ENCODE data around the gene MCF2L.
A peak's percentile ranks its signal among the peaks of the same experiment; 100 is the strongest.
"Not testable (repeated sequence)": the region's sequence is repeated elsewhere in the genome, so short reads cannot be mapped to it uniquely, and the experiment has no call there.

MCF2L gene, protein sequence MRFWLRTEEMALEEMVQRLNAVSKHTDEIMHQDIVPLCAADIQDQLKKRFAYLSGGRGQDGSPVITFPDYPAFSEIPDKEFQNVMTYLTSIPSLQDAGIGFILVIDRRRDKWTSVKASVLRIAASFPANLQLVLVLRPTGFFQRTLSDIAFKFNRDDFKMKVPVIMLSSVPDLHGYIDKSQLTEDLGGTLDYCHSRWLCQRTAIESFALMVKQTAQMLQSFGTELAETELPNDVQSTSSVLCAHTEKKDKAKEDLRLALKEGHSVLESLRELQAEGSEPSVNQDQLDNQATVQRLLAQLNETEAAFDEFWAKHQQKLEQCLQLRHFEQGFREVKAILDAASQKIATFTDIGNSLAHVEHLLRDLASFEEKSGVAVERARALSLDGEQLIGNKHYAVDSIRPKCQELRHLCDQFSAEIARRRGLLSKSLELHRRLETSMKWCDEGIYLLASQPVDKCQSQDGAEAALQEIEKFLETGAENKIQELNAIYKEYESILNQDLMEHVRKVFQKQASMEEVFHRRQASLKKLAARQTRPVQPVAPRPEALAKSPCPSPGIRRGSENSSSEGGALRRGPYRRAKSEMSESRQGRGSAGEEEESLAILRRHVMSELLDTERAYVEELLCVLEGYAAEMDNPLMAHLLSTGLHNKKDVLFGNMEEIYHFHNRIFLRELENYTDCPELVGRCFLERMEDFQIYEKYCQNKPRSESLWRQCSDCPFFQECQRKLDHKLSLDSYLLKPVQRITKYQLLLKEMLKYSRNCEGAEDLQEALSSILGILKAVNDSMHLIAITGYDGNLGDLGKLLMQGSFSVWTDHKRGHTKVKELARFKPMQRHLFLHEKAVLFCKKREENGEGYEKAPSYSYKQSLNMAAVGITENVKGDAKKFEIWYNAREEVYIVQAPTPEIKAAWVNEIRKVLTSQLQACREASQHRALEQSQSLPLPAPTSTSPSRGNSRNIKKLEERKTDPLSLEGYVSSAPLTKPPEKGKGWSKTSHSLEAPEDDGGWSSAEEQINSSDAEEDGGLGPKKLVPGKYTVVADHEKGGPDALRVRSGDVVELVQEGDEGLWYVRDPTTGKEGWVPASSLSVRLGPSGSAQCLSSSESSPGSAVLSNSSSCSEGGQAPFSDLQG

DNA sequence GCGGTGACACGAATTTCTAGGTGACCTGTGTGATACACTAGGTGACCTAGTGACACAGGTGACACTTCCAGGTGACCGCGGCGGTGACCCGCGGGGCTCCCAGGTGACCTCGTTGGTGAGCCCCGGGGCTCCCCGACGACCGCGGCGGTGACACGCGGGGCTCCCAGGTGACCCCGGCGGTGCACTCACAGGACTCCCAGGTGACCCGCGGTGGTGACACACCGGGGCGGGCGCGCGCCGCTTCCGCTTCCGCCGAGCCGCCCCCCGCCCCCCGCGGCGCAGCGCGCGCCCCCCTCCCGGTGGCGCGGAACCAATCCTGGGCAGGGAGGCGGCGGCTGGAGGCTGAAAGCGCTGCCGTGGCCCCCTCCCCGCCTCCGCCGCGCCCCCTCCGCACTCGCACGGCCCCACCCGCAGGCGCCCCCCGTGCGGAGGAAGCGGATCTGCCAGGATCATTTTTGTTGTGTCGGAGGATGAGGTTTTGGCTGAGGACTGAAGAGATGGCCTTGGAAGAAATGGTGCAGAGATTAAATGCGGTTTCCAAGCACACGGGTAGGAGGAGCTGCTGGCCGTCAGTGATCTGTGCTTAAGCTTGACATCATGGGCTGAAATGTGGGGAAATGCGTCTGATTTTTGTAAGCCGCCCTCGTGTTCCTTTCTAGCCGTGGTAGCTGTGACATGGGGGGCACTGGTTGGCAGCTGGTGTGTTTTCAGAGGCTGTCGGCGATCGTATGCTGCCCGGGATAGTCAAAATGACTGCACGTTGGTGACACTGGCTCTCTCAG lies at the start of gene MCF2L:
Gene MCF2L (plus strand): TSS at position 305 of the 782 bp plus-strand sequence. CDS start 166 bp downstream, at position 471.
- no peak for DNase-seq (ENCODE audit: low read depth)

DNA sequence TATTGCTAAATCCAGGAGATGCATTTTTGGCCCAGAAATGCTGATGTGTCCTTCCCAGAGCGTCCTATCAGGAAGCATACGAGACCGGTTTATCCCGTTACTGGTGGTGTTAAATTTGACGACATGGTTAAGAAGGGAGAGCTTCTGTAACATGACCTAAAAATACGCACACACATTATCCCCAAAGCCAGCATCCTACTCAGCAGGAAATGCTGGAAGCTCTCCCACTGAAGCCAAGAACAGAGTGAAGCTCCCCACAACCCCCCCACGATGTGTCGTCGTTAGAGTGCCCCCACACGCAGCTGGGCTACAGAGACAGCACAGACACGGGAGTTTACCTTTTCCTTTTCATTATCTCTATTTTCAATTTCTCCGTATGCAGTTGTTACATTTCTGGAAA lies 45.1 kb upstream of the MCF2L start:
- no peak for DNase-seq (ENCODE audit: low read depth)

DNA sequence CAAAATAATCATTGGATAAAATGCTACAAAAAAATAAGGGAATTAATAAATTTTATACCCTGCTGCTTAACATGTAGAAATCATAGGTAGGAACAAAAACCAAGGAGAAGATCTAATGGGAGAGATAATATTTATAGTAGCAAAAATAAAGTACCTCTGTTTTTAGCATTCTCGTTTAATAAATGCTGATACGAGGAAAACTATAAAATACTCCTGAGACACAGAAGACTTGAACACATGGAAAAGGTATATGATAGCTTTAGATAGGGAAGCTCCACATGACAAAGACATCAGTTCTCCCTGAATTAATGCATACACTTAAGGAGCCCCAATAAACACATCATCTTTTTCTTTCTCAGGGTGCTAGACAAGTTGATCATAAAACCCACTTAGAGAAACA lies 44.6 kb upstream of the MCF2L start:
- DNase-seq (ENCODE audit: low read depth): no peak

DNA sequence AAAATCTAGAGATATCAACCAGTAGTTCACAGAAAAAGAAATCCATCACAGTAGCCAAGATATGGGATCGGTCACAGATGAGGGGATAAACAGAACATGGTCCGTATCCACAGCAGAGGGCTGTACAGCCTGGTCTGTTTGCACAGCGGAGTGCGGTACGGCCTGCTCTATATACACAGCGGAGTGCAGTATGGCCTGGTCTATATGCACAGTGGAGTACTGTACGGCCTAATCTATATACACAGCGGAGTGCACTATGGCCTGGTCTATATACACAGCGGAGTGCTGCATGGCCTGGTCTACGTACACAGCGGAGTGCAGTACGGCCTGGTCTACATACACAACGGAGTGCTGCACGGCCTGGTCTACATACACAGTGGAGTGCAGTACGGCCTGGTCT lies 43.0 kb upstream of the MCF2L start:
- DNase-seq (ENCODE audit: low read depth): no peak

DNA sequence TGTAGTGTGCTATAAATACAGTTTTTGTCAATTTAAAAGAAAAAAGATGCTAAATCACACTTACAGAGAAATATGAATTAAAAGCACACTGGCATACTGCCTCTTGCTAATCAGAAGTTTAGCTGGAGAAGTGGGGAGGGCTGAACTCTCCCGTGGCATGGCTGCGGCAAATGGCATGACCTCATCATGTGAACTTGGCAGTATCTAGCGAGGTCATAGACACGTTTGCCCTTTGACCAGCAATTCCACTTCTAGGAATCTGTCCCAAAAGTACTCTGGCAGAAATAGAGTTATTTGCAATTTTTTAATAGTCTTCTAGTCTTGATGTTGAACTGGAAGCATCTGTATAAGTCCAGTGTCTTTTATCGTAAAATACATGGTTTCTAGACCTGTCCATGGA lies 42.0 kb upstream of the MCF2L start:
- DNase-seq (ENCODE audit: low read depth): no peak

DNA sequence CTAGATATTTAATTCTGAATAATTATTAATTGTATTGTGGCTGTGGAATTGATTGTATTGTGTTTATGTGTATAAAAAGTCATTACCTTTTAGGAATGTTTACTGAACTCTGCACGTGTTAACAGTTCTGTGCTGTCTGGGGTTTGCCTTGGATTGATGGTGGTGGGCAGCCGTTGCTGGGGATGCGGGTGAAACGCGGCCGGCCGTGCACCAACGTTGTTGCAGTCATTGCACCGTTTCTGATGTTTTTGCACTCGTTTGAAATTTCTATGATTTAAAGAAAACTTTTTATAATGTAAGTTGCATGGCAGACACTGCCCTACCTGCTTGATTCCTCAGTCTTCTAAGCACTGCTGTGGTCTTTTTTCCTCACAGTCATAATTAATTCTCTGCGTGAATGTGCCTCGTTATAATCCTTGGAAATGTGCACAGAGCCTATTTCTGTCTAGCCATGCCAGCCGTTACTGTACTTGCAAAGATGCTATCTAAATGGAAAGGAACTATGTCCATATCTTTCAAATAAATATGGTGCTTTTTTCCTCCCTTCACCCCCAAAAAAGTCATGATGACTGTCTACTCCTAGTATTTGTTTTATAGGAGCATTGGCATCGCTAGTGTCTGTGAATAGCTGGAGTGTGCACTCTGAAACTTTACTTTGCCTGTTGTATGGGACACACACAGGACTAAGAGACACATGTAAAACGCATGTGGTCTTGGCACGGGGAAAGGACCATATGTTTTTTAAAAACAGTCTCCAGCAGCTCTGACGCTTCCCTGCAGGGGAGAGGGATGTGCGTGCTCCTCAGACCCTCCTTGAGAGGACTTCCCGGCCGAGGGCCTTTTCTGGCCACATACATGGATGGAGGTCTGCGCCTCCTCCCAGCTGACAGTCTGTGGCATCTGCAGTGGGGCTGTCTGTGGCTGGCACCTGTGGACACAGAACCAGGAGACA lies 40.7 kb upstream of the MCF2L start:
- DNase-seq (ENCODE audit: low read depth): no peak

DNA sequence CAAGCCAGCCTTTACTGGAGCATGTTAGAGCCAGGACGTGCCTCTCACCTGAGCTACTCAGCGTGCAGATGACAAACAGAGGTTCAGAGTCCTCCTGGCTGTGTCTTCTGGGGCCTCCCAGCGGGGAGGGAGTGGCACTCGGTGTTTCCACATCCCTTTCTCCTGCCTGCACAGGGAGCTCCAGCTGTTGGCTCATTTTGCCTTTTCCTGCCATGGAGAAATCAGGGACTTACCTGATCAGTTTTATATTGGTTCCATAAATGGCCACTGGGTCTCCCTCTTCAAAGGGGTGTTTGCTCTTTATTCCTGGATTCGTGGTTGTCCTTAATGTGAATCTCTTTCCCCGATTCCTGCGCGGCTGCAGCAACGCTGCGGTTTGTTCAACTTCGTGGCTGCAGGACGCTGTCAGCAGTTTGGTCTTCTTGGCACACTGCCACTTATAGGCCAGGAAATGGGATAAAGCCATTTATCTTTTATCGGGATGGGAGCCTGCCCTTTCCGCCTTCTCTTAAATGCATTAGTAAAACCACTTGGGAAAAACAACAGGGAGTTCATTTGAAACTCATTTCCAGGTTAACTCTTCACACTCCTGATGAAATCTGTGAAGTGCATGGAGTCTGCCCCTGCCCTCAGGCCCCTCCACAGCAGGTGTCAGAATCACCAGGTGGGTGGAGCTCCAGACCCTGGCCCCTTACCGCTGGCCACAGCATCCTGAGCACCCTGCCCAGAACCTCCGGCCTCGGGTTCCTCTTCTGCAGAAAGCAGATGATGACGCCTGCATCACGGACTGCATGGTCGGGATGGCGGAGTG lies 39.8 kb upstream of the MCF2L start:
- no peak for DNase-seq (ENCODE audit: low read depth)

DNA sequence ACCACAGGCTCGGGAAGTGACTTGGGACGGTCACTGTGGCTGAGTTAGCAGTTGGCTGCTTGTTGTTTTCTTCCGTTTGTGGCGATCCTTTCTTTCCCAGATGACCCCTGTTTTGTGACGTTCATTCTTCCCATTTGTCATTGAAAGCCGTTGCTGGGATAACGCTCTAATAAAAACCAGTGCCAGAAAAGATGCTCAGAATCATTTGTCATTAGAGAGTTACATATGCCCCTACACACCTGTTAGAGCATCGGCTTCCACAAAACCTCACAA lies 39.3 kb upstream of the MCF2L start:
- DNase-seq (ENCODE audit: low read depth): no peak

DNA sequence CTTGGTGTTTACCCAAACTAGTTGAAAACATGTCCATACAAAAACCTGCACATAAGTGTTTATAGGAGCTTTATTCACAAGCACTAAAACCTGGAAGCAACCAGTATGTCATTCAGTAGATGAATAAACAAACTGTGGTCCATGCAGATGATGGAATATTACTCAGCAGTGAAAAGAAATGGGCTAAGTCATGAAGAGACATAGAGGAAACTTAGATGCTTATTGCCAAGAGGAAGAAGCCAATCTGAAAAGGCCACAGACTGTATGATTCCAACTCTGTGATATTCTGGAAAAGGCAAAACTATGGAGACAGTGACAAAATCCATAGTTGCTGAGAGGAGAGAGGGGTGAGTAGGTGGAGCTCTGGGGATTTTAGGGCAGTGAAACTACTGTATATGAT lies 38.8 kb upstream of the MCF2L start:
- no peak for DNase-seq (ENCODE audit: low read depth)

DNA sequence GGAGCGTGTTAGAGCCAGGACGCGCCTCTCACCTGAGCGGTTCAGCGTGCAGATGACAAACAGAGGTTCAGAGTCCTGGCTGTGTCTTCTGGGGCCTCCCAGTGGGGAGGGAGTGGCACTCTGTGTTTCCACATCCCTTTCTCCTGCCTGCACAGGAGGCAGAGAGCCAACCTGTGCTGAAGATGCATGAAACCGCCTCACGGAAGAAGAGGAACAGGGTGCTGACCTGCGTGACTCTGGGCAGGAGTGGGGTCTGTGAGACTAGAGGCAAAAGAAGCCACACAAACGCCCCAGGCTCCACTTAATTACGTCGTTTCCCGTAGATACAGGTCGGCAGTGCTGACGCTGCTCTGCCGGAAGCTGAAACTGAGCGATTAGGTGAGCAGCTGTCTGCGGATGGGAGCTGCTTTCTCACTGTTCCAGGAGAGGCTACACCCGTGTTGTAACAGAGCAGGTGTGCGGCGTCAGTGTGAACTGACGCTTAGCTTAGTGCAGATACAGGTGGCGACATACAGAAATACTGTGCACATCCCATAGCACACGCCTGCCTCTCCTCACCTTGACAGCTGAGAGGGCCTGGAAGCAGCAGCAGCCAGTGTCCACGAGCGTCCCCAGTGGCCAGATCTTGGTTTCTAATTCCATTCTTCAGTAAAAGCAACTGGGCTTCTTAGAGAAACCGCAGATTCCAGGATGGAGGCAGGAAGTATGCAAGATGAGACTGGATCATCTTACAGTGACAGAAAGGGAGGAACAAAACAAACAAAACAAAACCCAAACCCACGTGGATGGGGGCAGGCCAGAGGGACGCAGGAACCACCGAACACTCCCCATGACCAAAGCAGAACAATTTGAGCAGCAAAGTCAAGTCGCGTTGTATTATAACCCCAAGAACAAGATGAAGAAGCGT lies 37.7 kb upstream of the MCF2L start:
- DNase-seq (ENCODE audit: low read depth): peak; percentile 4

DNA sequence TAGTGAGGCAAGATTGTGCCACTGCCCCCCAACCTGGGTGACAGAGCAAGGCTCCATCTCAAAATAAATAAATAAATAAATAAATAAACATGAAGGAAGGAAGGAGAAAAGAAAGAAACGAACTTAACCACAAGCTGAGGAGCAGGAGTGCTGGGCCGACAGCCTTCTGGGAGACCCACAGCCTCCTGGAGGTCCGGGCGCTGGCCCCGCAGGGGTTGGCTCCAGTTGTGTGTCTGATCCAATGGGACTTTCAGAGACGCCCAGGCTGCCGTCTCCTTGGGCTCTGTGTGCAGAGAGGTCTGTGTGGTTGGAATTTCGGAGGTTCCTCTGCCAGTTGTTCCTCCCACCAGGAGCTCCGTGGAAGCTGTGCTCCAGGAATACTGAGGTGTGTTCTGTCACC lies 36.0 kb upstream of the MCF2L start:
- DNase-seq (ENCODE audit: low read depth): no peak

DNA sequence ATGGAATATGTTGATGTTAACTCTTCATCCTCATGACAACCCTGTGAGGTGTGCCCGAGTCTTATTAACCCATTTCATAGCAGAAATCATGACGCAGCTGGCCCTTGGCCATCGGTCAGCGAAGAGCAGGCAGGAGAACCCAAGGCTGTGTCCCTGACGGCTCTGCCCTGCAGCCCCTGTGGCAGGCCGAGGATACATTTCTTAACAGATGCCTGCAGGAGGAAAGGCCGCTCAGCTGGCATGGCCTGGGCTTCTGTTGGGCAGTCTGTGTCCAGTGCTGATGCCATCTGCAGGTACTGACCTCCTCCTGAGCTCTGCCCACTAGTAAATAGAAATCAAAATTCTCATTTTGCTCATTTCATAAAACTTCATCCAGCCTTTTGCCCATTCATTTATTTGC lies 35.4 kb upstream of the MCF2L start:
- DNase-seq (ENCODE audit: low read depth): no peak

DNA sequence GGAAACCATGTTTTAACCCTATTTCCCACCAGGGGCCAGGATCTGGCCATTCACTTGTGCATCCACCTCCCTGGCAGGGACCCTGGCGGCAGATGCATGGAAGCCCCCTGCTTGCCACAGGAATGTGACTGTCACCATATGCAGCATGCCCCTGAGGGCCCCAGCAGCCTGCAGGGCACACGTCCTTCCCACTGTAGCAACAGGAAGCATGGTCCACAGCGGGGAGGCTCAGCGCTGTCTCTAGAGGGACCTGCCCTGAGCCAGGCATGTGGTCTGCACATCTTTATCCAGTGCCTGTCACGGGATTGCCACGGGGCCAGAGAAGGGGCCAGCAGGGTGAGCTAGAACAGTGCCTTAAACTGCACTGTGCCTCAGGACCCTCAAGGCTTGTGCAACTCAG lies 34.9 kb upstream of the MCF2L start:
- no peak for DNase-seq (ENCODE audit: low read depth)

DNA sequence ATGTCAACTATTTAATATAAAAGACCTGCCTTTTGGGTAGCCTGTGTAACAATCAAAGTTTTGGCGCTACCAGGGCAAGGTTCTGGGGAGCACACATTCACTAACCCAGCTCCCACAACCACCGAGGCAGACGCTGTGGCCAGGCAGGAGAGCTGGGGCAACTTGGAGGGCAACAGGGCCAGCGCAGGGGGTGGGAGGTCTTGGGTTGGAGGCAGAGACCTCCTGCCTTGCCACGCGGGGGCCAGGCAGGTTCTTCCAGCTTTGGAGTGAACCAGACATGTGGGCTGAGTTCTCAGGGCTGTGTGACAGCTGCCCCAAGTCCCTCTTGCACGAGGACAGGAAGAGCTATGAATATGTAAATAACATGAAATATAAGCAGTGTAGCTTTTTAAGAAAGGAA lies 30.3 kb upstream of the MCF2L start:
- DNase-seq (ENCODE audit: low read depth): no peak

DNA sequence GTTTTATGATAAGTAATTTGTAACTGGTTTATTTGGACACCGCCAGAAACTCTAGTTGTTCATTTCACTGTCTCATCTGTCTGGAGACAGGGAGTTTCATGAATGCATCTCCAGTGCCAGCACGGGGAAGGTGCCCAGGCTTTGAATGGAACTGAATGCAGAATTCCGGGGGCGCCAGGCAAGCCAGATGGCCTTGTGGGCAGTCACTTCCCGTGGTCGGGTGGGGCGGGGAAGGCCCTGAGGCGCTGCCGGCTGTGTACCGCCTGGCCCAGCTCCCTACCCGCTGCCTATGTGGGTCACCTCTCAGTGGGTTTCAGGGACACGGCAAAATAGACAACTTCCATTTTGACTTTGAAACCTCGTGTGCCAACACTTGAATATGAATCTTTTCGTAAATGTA lies 28.8 kb upstream of the MCF2L start:
- no peak for DNase-seq (ENCODE audit: low read depth)

DNA sequence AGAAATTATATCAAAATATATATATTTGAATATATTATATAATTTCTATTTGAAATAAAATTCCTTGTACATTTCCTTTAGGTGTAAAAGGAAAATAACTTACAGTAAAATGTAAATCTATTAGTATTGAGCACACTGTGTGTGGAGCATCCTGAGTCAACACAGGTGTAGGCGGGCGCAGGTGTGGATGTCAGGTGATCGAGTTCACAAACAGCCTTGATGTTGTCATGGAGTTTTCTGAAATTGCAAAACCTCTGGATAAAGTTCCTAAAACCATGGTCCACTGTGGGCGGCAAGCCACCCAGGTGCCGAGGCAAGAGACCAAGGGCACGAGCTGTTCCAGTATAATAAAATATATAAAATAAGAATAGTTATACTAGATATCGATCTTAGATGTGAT lies 27.7 kb upstream of the MCF2L start:
- DNase-seq (ENCODE audit: low read depth): no peak

DNA sequence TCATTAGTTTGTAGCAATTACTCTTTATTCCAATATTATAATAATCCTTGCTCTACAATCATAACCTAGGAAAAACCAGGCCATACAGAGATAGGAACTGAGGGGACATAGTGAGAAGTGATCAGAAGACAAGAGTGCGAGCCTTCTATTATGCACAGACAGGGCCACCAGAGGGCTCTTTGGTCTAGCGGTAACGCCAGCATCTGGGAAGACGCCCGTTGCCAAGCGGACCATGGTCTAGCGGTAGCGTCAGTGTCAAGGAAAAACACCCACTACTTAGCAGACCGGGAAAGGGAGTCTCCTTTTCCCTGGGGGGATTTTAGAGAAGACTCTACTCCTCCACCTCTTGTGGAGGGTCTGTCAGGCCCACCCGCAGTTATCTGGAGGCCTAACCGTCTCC lies 27.2 kb upstream of the MCF2L start:
- not testable (repeated sequence) for DNase-seq (ENCODE audit: low read depth)

DNA sequence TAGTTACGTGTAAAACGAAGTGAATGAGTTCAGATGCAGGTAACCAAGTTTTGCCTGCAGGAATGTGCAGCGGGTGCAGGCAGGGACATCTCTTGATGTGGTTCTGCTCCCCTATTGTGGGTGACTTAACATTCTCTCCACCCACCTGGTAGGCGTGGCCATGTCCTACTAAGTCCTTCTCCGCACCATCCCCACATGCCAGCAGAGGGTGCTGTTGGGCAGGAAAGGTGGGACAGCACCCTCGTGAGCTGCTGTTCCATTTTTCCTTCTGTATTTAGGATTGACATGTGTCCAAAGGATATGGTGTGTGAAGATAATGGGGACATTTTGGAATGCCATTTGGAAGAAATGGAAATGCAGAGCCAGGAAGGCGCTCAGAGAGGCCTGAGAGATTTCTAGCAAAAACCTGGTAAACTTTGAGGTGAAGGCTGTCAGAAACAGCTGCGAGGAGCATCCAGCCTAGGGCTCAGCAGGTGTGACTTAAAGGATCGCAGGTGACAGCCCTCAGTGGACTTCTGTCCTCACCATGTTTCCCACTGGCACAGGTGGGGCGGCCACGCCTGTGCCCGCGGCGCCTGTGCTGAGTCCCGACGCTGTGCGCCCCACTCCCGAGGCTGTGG lies 26.2 kb upstream of the MCF2L start:
- DNase-seq (ENCODE audit: low read depth): peak; percentile 78

Measured in non-pigmented ciliary epithelial cell (primary cell).